A549 (cell line): ENCODE results near the gene MIB1. TPM values are rescaled to one million over a fixed set of nuclear protein-coding genes. Genes with fewer than 3 reads are reported as not detected.

ENCODE experiments used
- ATAC-seq, 2 experiments: fragments of 200-7000 bp in 1 of 2; fragments of >200 bp in 1 of 2; cut with Nextera tagmentation in 1 of 2; cut with Tn5 transposase in 1 of 2; 3 replicates each; pipeline versions ENCODE4 v1.8.0 to v1.9.1; 2018 to 2020; ENCODE audit warnings: mild to moderate bottlenecking in 1 of 2, moderate library complexity in 1 of 2
- CTCF ChIA-PET: fragments of 300-600 bp; sonication (Branson Sonifier 250); formaldehyde crosslinking; extraction: SDS; loops from one replicate; lab custom pipeline; 2021; ENCODE audit warnings: antibody characterized with exemption, inconsistent platforms; lab: Yijun Ruan, JAX
- POLR2A ChIA-PET: fragments of 350-600 bp; formaldehyde crosslinking; extraction: SDS; loops from one replicate; lab custom pipeline; 2021; ENCODE audit warnings: antibody characterized with exemption, inconsistent platforms; lab: Yijun Ruan, JAX
- DNase-seq, 2 experiments: peaks; one replicate each; pipeline versions ENCODE4 v3.0.0 to v3.0.0-alpha.2; 2011 to 2016; ENCODE audit warnings: low read depth in 1 of 2, low spot score in 1 of 2
- FAIRE-seq: peaks from 2 replicates; lab custom pipeline; 2011; peaks lifted over from hg19 to GRCh38; lab: Jason Lieb, UNC
- H3K27ac ChIP-seq, 2 experiments: fragments of >200 bp; sonication (Bioruptor Twin); formaldehyde crosslinking; 3 replicates each; pipeline ENCODE4 v1.5.1; 2016 to 2017
- H3K4me1 ChIP-seq: fragments of >200 bp; sonication (Bioruptor Twin); formaldehyde crosslinking; 3 replicates; pipeline ENCODE4 v1.6.1; 2016
- H3K4me2 ChIP-seq: fragments of >200 bp; sonication (Bioruptor Twin); formaldehyde crosslinking; 3 replicates; pipeline ENCODE4 v1.6.1; 2016
- H3K4me3 ChIP-seq: fragments of >200 bp; sonication (Bioruptor Twin); formaldehyde crosslinking; 3 replicates; pipeline ENCODE4 v1.5.1; 2016
- H3K9me3 ChIP-seq: fragments of >200 bp; sonication (Bioruptor Twin); formaldehyde crosslinking; 3 replicates; pipeline ENCODE4 v1.6.1; 2016
- CBX8 ChIP-seq: fragments of 200-600 bp; sonication (generic); IDR thresholded peaks from 2 replicates; pipeline ENCODE4 v1.6.1; 2016
- CHD2 ChIP-seq: fragments of 150-350 bp; IDR thresholded peaks from 2 replicates; pipeline ENCODE4 v1.6.1; 2014; ENCODE audit warnings: low read length; ENCODE audit not compliant: partially characterized antibody
- EHMT2 ChIP-seq: fragments of 200-600 bp; sonication (generic); IDR thresholded peaks from 2 replicates; pipeline ENCODE4 v1.6.1; 2016; ENCODE audit warnings: antibody characterized with exemption, low read depth, mild to moderate bottlenecking, moderate library complexity
- FOSL2 ChIP-seq, 2 experiments: fragments of 450-650 bp in 1 of 2; fragments of >200 bp in 1 of 2; sonication (Bioruptor Twin) in 1 of 2; formaldehyde crosslinking; IDR thresholded peaks; 2 replicates each; pipeline versions ENCODE4 v1.5.0 to v1.6.1; 2016 to 2020; ENCODE audit warnings: mild to moderate bottlenecking in 1 of 2, moderate library complexity in 1 of 2
- HDAC2 ChIP-seq: fragments of 200-600 bp; sonication (generic); IDR thresholded peaks from 2 replicates; pipeline ENCODE4 v1.6.1; 2016
- HOXB13 ChIP-seq: fragments of 250-450 bp; sonication (Bioruptor Pico); IDR thresholded peaks from 2 replicates; pipeline ENCODE4 v1.5.0; 2020; ENCODE audit warnings: low read depth, mild to moderate bottlenecking, moderate library complexity
- JUNB ChIP-seq: fragments of >200 bp; sonication (Bioruptor Twin); formaldehyde crosslinking; IDR thresholded peaks from 2 replicates; pipeline ENCODE4 v1.6.1; 2016
- MYC ChIP-seq: IDR thresholded peaks from 2 replicates; pipeline ENCODE4 v1.6.1; 2012; ENCODE audit warnings: mild to moderate bottlenecking, inconsistent platforms, low read length, improper control_type of control experiment, borderline replicate concordance
- POLR2AphosphoS2 ChIP-seq: conservative IDR thresholded peaks from 2 replicates; pipeline ENCODE4 v1.6.1; 2012; ENCODE audit warnings: low read length, improper control_type of control experiment, inconsistent platforms
- SMC3 ChIP-seq: fragments of >200 bp; sonication (Bioruptor Twin); formaldehyde crosslinking; IDR thresholded peaks from 3 replicates; pipeline ENCODE4 v1.6.1; 2018; ENCODE audit warnings: inconsistent platforms
- TFCP2L1 ChIP-seq: fragments of 250-450 bp; sonication (Bioruptor Pico); IDR thresholded peaks from 2 replicates; pipeline ENCODE4 v1.5.0; 2021; ENCODE audit warnings: mild to moderate bottlenecking
- ZC3H11A ChIP-seq: fragments of 450-650 bp; IDR thresholded peaks from 2 replicates; pipeline ENCODE4 v1.6.1; 2014; ENCODE audit warnings: antibody characterized with exemption, mild to moderate bottlenecking
- ZSCAN20 ChIP-seq: fragments of 250-450 bp; sonication (Bioruptor Pico); IDR thresholded peaks from 2 replicates; pipeline ENCODE4 v1.8.0; 2022; ENCODE audit warnings: mild to moderate bottlenecking, moderate library complexity
- WGBS: methylation state at CpG from one replicate; pipeline ENCODE4 v1.1.6; 2017; ENCODE audit errors: missing lambda C conversion rate; 5-methylcytosine and 5-hydroxymethylcytosine counted together
- polyA plus RNA-seq, 4 experiments: library from polyadenylated mRNA; depleted of rRNA in 3 of 4; stranded (reverse); fragments of >200 nt; fragmentation: RNase III in 1 of 4; extraction: RNeasy Plus Mini Kit Qiagen cat#74134 plus additional on column Dnase treatment in 1 of 4; gene quantifications; 2 replicates in 3 of 4; 3 replicates in 1 of 4; pipeline ENCODE4 v1.2.3, GENCODE V29; 2011 to 2017
- TF ChIP-seq, protein P1 (sequence below): fragments of >200 bp; sonication (Bioruptor Twin); formaldehyde crosslinking; IDR thresholded peaks from 3 replicates; pipeline ENCODE4 v1.5.1; 2016
- TF ChIP-seq, protein P2 (sequence below): fragments of 150-350 bp; IDR thresholded peaks from 2 replicates; pipeline ENCODE4 v1.6.1; 2014; ENCODE audit warnings: low read depth, mild to moderate bottlenecking, low read length
- TF ChIP-seq, protein P3 (sequence below): fragments of >200 bp; sonication (Bioruptor Twin); formaldehyde crosslinking; IDR thresholded peaks from 3 replicates; pipeline ENCODE4 v1.6.1; 2016
- TF ChIP-seq, protein P4 (sequence below): fragments of 200-600 bp; sonication (generic); IDR thresholded peaks from 2 replicates; pipeline ENCODE4 v1.6.1; 2016; ENCODE audit warnings: antibody characterized with exemption, mild to moderate bottlenecking, moderate library complexity
- TF ChIP-seq, protein P5 (sequence below): fragments of 450-650 bp; IDR thresholded peaks from 2 replicates; pipeline ENCODE4 v1.6.1; 2014; ENCODE audit warnings: antibody characterized with exemption

Gene MIB1
- polyA plus RNA-seq, 2 of the 4 experiments (the other 2 are of a cell fraction): 9.6 to 22.2 TPM

DNA sequence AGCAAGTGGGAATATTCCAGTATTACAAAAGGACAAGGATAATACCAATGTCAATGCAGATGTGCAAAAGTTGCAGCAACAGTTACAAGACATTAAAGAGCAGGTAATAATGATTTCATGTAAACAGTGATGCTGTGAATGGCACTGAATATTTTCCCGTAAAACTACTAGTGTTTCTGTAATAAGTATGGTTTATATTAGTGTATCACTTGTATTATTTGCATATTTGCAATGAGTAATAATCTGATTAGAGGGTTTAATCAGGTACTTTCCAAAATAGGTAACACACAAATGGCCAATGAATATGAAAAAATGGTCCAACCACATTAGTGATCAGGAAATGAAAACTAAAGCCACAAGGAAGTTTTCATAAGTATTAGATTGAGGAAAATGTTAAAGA is 118.0 kb downstream of the MIB1 start:
- ChIA-PET POLR2A (no interaction called here), CTCF (no interaction called here)
- no peak for FAIRE-seq
- Histone ChIP-seq H3K4me1 (no peaks in the 10 kb centered on the region), H3K4me3 (no peak overlapping the region)
- ATAC-seq: no peak
- no peak for DNase-seq
- TF ChIP-seq CBX8 (no peak), FOSL2 (IDR thresholded peaks at IDR 0.05) (no peak), FOSL2 (CRISPR knock-in tag; IDR thresholded peaks at IDR 0.05) (no peak), EHMT2 (no peak), SMC3 (no peak), HOXB13 (CRISPR knock-in tag) (no peak), POLR2AphosphoS2 (no peak), ZC3H11A (no peak)
- TF ChIP-seq, all 56 proteins: peak for 0
- Histone ChIP-seq H3K27ac (no peak overlapping the region), H3K9me3 (no peaks in the 10 kb centered on the region), H3K4me2 (no peak overlapping the region)
- 91% methylated on average over 1 of the region's 1 CpG for WGBS

DNA sequence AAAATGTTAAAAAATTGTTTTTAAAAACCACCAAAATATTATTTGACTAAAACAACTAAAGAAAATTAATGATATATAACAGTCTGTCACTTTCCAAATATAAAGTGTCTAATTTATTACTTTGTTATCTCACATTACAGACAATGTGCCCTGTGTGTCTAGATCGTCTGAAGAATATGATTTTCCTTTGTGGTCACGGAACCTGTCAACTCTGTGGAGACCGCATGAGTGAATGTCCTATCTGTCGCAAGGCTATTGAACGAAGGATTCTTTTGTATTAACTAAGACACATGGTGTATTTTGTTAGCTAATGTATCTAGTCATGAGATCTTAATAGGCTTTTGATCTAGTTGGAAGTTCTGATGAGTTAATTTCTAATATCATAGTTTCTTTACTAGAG is 123.8 kb downstream of the MIB1 start:
- TF ChIP-seq, protein P1, sequence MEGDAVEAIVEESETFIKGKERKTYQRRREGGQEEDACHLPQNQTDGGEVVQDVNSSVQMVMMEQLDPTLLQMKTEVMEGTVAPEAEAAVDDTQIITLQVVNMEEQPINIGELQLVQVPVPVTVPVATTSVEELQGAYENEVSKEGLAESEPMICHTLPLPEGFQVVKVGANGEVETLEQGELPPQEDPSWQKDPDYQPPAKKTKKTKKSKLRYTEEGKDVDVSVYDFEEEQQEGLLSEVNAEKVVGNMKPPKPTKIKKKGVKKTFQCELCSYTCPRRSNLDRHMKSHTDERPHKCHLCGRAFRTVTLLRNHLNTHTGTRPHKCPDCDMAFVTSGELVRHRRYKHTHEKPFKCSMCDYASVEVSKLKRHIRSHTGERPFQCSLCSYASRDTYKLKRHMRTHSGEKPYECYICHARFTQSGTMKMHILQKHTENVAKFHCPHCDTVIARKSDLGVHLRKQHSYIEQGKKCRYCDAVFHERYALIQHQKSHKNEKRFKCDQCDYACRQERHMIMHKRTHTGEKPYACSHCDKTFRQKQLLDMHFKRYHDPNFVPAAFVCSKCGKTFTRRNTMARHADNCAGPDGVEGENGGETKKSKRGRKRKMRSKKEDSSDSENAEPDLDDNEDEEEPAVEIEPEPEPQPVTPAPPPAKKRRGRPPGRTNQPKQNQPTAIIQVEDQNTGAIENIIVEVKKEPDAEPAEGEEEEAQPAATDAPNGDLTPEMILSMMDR: no peak
- TF ChIP-seq, protein P2, sequence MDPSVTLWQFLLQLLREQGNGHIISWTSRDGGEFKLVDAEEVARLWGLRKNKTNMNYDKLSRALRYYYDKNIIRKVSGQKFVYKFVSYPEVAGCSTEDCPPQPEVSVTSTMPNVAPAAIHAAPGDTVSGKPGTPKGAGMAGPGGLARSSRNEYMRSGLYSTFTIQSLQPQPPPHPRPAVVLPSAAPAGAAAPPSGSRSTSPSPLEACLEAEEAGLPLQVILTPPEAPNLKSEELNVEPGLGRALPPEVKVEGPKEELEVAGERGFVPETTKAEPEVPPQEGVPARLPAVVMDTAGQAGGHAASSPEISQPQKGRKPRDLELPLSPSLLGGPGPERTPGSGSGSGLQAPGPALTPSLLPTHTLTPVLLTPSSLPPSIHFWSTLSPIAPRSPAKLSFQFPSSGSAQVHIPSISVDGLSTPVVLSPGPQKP: no peak
- TF ChIP-seq CHD2: no peak
- no peak for TF ChIP-seq ZSCAN20
- no peak for TF ChIP-seq SMC3
- no peak for TF ChIP-seq TFCP2L1
- TF ChIP-seq, protein P3, sequence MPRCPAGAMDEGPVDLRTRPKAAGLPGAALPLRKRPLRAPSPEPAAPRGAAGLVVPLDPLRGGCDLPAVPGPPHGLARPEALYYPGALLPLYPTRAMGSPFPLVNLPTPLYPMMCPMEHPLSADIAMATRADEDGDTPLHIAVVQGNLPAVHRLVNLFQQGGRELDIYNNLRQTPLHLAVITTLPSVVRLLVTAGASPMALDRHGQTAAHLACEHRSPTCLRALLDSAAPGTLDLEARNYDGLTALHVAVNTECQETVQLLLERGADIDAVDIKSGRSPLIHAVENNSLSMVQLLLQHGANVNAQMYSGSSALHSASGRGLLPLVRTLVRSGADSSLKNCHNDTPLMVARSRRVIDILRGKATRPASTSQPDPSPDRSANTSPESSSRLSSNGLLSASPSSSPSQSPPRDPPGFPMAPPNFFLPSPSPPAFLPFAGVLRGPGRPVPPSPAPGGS: no peak
- no peak for TF ChIP-seq HOXB13 (CRISPR knock-in tag)
- TF ChIP-seq FOSL2 (IDR thresholded peaks at IDR 0.05): no peak
- TF ChIP-seq FOSL2 (CRISPR knock-in tag; IDR thresholded peaks at IDR 0.05): no peak
- no peak for TF ChIP-seq HDAC2
- TF ChIP-seq, protein P4, sequence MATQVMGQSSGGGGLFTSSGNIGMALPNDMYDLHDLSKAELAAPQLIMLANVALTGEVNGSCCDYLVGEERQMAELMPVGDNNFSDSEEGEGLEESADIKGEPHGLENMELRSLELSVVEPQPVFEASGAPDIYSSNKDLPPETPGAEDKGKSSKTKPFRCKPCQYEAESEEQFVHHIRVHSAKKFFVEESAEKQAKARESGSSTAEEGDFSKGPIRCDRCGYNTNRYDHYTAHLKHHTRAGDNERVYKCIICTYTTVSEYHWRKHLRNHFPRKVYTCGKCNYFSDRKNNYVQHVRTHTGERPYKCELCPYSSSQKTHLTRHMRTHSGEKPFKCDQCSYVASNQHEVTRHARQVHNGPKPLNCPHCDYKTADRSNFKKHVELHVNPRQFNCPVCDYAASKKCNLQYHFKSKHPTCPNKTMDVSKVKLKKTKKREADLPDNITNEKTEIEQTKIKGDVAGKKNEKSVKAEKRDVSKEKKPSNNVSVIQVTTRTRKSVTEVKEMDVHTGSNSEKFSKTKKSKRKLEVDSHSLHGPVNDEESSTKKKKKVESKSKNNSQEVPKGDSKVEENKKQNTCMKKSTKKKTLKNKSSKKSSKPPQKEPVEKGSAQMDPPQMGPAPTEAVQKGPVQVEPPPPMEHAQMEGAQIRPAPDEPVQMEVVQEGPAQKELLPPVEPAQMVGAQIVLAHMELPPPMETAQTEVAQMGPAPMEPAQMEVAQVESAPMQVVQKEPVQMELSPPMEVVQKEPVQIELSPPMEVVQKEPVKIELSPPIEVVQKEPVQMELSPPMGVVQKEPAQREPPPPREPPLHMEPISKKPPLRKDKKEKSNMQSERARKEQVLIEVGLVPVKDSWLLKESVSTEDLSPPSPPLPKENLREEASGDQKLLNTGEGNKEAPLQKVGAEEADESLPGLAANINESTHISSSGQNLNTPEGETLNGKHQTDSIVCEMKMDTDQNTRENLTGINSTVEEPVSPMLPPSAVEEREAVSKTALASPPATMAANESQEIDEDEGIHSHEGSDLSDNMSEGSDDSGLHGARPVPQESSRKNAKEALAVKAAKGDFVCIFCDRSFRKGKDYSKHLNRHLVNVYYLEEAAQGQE: no peak
- POLR2A ChIA-PET: no interaction called here
- CTCF ChIA-PET: no interaction called here
- FAIRE-seq (no peak), DNase-seq (no peak), ATAC-seq (no peak)
- Histone ChIP-seq H3K4me1 (peaks cover 12% of the 10 kb centered on the region; the same call in 1 of the 3 replicates), H3K4me3 (no peak overlapping the region), H3K9me3 (no peaks in the 10 kb centered on the region), H3K27ac (no peak overlapping the region), H3K4me2 (no peak overlapping the region)
- whole genome bisulfite sequencing: 92% methylated on average over 5 of the region's 5 CpGs

DNA sequence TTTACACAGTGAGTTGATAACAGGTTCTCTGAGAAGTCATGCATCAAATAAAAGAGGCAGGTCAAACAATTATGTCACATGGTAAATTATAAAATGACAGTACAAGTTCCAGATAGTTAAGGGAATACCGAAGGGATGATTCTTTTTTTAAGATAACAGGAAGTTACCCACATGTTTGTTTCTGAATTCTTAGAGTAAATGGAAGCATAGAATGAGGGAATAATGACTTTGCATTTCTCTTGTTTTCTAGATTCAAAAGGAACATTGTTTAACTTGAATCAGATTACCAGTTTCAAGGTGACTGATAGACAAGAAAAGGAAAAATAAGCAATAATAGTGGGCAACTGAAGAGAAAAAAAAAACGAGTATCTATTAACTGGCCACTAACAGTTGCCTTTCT is 124.5 kb downstream of the MIB1 start:
- ChIA-PET CTCF (no interaction called here), POLR2A (no interaction called here)
- no peak overlapping the region for H3K4me3 ChIP-seq
- FAIRE-seq (no peak), DNase-seq (no peak), ATAC-seq (no peak)
- peaks cover 12% of the 10 kb centered on the region; the same call in 1 of the 3 replicates for H3K4me1 ChIP-seq
- no peaks in the 10 kb centered on the region for H3K9me3 ChIP-seq
- H3K27ac ChIP-seq: no peak overlapping the region
- 18% methylated on average over 2 of the region's 2 CpGs for WGBS
- peak overlapping the region; percentile 18; the same call in 1 of the 3 replicates for H3K4me2 ChIP-seq
- no peak for TF ChIP-seq MYC
- no peak for TF ChIP-seq JUNB
- TF ChIP-seq, protein P5, sequence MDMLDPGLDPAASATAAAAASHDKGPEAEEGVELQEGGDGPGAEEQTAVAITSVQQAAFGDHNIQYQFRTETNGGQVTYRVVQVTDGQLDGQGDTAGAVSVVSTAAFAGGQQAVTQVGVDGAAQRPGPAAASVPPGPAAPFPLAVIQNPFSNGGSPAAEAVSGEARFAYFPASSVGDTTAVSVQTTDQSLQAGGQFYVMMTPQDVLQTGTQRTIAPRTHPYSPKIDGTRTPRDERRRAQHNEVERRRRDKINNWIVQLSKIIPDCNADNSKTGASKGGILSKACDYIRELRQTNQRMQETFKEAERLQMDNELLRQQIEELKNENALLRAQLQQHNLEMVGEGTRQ: no peak
